Cerebellar cortex (tissue), 1 donor: ENCODE results near the gene KLK11.
A peak's percentile ranks its signal among the peaks of the same experiment; 100 is the strongest.

ENCODE experiments used
- DNase-seq: peaks from one replicate; pipeline ENCODE4 v3.0.0-alpha.2; 2015; ENCODE audit warnings: low spot score

The KLK11 gene

DNA sequence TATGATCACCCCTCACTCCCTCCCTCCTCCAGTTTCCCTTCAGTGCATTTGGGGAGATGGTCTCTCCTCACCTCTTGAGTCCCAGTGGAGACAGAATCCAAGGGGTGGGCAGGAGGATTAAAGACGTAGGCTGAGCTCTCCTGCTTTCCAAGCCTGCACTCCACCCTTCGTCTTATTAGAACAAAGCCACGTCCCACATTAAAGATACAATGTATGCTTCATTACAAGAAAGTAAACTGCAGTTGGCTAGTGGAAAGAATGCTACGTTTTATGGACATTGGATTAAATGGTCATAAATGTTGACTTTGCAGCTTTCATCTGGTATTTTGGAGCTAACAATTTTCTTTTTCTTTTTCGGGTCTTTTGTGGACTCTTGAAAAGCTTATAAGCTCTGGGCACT, 1.5 kb upstream of the KLK11 start:
- DNase-seq: no peak

- no peak for DNase-seq
Observed at GRCh38 chr19:51027126-51027806, 850 bp upstream of the KLK11 start.

DNA sequence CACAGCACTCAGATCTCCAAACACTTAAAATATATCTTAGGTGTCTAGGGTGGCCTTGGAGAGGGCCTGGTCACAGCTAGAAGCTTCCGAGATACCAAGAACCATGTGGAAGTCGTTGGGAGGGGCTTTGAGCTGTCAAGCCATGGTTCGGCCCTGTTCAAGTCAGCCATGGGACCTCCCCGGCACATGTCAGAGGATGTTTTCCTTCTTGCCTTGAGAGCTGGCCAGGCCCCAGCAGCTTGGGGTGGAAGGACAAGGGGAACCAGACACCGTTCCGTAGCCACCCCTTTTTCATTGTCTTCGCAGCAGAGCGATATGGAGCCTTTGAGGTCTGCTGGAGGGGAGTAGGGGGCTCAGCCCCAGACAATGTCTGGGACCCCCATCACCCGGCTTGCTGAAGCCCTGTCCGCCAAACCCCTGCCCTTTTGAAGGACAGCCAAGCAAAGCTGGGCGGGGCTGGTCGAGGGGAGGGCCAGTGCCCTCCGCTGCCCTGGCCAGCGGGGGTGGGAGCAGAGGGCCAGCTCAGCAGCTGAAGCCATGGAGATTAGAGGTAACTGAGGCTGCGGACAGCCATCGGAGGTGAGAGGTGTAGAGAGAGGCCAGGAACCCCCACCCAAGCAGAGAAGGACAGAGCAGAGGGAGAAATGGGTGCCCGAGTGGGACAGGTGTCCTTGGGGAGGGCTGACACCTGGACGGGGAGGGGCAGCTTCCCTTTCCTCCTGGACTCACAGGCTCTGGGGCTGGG, 435 bp downstream of the KLK11 start:
- DNase-seq: no peak

GRCh38 chr19:51025401-51025800, 1.0 kb downstream of the KLK11 start:
- DNase-seq: no peak

DNA sequence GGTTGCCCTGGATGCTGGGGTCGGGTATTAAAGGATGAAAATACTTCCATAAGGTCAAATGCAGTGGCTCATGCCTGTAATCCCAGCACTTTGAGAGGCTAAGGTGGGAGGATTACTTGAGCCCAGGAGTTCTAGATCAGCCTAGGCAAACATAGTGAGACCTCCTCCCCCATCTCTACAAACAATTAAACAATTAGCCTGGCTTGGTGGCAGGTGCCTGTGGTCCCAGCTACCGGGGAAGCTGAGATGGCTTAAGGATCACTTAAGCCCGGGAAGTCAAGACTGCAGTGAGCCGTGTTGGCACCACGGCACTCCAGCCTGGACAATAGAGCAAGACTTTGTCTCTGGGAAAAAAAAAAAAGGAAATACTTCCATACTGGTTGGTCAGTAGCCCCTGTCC, 1.5 kb downstream of the KLK11 start:
- no peak for DNase-seq

GRCh38 chr19:51023946-51024345, 2.5 kb downstream of the KLK11 start:
- DNase-seq: no peak

DNA sequence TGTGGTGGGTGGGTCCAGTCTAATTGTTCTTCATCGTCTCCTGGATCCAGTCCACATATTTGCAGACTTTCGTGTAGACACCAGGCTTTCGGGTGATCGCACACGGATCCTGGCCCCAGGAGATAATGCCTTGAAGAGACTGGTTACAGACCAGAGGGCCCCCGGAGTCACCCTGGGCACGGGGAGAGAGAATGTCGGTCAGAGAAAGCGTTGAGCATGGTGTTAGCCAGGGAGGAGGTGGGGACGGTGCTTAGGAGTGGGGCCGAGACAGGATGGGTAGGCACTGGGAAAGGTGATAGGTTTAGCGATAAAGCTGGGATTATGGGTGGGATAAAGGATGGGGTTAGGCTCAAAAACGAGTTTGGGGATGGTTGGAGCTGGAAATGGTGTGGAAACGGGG, 3.9 kb downstream of the KLK11 start:
- DNase-seq: no peak

DNA sequence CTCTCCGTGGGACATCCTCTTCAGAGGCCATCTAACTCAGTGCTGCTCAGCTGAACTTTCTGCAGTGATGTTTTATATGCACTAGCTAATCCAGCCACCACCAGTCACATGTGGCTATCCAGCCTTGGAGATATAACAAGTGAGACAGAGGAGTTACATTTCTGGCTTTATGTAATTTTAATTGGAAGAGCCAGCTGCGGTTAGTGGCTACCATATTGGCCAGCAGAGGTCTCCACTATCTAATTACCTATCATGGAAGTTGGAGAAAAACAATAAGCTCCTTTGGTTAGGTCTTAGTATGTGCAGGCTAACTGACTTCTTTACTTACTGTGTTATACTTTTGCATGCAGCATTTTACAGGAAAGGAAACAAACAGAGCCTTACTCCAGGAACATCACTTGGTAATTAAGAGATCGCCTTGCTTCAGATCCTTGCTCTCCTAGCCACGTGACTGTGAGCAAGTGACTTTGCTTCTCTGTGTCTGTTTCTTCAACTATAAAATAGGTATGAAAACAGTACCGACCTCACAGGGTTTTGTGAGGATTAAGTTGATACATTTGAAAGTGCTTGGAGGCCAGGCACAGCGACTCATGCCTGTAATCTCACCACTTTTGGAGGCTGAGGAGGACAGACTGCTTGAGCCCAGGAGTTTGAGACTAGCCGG, 5.3 kb downstream of the KLK11 start:
- DNase-seq: peak; percentile 75

- DNase-seq: no peak
Observed at GRCh38 chr19:51019544-51019925, 6.9 kb downstream of the KLK11 start, which contains the start of gene KLK10. Gene KLK10, minus strand, starts transcription at chr19:51019709. Its CDS starts 579 bp downstream, at chr19:51019130.

- DNase-seq: peak; percentile 11
Observed at GRCh38 chr19:51018745-51019543, 7.5 kb downstream of the KLK11 start.

DNA sequence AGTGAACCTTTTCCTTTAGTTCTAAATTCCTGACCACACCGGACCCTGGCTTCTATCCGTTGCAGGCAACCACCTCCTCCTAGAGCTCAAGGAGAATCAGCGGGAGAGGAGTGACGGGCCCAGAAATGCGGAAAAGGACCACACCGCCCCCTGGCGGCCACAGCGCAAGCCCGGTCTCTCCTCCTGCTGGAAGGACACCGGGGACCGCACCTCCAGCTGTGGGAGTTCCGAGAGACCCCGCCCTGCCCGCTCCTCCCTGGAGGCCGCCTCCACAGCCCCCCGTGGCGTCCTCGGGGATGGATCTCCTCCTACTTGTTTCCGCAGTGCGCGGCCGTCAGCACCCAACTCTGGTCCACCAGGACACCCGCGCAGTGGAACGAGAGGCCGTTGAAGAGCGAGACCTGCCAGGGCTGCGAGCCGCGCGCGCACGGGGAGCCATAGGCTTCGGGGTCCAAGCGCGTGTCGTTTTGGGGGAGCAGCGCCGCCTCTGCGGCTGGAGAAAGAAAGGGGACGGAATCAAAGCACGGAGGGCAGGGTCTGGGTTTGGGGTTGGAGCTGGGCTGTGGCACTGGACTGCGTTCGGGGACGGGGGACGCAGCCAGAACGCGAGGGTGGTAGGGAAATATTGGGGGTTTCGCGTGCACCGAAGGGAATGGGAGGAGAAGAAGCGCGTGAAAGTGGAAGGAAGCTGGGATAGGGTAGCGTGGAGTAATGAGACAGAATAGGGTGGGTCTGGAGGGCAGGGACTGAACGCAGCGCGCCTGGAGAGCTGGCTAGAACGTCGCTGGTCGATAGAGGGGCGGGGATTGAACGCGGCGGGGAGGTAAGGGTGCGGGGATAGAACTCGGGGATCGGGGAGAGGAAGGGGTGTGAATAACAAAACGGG, 9.4 kb downstream of the KLK11 start:
- DNase-seq: peak; percentile 70

DNA sequence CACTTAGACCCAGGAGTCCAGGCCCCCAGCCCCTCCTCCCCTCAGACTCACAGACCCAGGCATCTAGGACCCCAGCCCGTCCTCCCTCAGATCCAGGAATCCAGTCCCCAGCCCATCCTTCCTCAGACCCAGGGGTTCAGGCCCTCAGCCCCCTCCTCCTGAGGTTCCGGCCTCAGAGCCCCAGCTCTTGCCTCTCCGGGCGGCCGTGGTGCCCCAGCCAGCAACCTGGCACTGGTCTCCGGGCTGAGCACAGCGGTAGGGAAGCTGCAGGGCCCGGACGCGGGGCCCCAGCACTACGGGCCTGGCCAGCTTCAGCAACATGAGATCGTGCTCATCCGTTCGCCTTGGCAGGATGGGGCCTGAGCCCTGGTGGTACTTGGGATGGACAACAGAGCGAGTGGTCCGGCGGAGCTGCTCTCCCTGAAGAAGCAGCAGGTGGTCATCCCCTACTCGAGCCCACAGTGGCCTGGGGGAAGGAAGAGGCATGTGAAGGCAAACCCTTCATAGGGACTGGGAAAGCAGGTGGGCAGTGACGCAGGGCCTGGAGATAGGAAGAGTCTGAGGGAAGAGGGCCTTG, 10.6 kb downstream of the KLK11 start:
- DNase-seq: no peak

DNA sequence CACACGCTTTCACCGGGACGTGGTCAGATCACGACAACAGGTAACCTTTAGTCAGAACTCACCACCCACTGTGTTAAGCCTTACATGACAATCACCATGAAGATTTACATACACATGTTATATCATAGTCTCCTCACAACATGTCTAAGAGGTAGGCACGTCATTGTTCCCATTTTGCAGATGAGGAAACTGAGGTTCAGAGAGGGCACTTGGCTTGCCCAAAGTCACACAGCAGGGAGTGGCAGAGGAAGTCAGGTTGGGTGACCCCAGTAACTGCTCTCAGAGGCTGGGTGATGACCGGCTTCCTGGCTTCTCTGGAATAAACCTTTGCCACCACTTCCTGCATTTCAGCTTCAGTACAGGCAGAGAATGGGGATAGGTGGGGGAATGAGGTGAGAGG, 12.2 kb downstream of the KLK11 start:
- DNase-seq: no peak

DNA sequence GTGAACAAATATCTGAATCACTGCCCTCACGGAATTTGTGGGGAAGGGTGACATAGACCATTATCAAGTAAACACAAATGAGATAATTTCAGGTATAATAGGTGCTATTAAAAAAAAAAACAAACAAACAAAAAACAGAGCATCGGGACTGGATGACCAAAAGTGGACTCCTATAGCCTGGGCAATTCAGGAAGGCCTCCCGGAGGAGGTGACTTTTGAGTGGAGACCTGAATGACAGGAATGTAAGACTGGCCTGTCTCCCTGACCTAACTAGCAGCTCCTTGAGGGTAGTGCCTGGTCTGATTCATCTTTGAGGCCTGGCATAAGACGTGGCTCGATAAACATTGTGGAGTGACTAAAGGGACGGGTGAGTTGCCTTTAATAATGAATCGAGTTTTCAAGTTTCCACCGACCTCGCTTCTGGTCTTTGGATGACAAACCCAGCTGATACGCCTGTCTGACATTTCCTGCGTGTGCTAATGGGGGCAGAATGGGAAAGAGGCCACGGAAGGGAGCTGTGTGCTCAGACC, 13.7 kb downstream of the KLK11 start:
- DNase-seq: no peak

DNA sequence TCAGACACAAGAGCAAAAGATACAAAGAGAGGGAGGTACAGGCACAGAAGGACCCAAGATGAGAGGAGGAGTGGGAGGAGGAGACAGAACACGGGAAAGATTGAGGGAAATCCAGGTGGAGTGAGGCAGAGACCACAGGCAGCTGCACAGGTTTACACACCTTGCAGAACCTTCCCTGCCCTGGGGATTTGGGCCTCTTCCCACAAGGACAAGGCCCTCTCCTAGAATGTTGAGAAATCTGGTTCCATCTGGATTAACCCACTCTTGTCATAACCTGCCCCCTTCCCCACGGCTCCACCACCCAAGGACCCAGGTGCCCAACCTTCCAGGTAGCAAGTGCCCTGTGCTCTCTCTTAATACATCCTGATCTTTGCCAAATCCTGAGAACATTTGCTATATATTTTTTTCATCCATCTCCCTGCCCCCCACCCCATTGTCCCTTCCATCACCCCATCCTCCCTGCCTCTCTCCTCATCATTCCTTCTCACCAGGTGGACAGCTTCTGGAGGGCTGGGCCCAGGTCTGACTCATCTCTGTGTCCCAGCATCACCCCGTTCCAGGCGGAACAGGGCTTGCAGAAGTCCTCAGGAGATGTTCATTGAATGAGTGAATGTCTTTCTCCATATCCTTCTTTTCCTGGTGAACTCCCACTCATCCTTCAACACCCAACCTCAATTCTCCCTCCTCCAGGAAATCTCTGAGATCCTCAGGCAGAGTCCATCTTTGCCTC, 16.2 kb downstream of the KLK11 start:
- DNase-seq: no peak

DNA sequence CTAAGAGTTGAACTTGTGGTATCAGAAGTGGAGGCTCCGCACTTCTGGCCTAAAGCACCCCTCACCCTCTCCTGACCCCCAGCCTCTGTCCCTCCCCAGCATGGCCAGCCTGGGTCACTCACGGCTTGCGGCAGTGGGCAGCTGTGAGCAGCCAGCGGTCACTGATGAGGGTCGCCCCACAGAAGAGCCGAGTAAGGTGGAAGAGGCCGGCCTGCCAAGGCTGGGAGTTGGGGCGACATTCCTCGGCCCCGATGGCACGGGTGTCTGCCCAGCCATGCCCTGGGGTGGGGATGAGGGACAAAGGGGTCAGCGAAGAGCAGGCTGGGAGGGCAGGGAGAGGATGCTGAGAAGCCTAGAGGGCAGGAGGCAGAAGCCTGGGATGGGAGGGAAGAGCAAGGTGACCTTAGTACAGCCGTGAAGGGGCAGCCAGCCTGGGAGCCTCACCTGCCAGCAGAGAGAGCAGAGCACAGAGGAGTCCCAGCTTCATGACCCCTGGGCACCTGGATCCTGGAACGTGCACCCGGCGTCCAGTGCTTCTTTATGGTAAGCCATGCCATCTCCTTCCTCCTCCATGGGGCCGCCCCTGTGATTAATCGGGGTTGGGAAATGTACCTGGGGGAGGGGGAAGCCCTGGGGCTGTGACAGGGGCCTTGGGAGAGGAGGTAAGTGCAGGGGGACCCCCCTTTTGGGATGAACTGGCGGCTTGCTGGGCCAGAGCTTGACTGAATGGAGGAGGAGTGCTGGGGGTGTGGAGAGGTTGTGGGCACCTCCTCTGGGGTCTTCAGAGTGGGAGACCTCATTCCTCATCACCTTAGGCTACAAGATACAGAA, 17.1 kb downstream of the KLK11 start:
- no peak for DNase-seq

DNA sequence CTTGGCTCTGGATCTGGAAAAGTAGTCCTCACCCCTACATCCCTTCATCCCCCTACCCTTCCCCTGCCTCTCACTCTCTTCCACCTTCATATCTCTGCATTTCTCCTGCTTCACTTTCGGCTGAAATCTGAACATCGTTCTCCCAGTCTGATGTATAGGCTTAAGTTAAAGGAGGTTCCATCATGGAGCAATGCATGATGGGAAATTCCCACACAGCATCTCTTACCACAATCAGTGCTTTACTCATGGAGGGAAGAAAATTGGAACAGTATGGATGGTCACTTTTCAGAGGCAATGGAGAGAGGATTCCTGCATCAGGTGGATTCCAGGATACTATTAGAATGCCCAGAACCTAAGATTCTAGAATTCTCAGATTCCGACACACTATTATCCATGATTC, 18.9 kb downstream of the KLK11 start:
- DNase-seq: no peak

DNA sequence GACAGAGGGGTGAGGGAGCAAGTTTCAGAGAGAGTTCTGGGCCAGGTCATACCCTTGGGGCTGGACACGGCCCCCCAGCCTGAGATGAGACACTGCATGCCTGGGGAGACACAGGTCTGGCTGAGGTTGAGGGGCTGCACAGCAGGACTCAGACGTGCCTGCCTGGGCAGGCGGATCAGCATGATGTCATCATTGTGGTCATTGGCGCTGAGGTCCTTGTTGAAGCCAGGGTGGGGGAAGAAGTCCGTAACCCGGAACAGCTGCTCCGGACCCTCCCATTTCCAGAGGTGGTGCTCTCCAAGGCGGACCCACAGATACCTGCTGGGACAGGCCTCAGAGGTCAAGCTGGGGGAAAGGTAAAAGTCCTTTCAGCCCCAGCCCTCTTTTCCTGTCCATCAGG, 20.0 kb downstream of the KLK11 start:
- DNase-seq: no peak

DNA sequence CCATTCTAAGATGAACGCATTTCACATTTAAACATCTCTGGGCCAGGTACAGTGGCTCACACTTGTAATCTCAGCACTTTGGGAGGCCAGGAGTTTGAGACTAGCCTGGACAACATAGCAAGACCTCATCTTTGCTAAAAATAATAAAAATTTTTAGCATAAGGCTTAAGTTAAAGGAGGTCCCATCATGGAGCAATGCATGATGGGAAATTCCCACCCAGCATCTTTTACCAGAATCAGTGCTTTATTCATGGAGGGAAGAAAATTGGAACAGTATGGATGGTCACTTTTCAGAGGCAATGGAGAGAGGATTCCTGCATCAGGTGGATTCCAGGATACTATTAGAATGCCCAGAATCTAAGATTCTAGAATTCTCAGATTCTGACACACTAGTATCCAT, 21.2 kb downstream of the KLK11 start:
- DNase-seq: no peak
